ENCODE results near the gene HBG2. TPM values are rescaled to one million over a fixed set of nuclear protein-coding genes. Genes with fewer than 3 reads are reported as not detected.
A peak's percentile ranks its signal among the peaks of the same experiment; 100 is the strongest.

The HBG2 gene
- total and polyA plus RNA-seq, 9 of the 15 experiments (the other 6 are each of a cell fraction or from before 2014, with no cell fraction given), result 1,626 to 58,619 (median 10,515) TPM

- TF ChIP-seq DEAF1 (CRISPR knock-in tag; IDR thresholded peaks at IDR 0.05), result no peak
- no peak for TF ChIP-seq NR2C2 (CRISPR knock-in tag; IDR thresholded peaks at IDR 0.05)
- peak; percentile 53; the same call in 1 of the 2 replicates for TF ChIP-seq NR2C2 (tag; IDR thresholded peaks at IDR 0.05)
- peak; percentile 79 for TF ChIP-seq MYC (IDR thresholded peaks at IDR 0.05; ENCODE audit: low read depth, low read length)
- TF ChIP-seq MYC (CRISPR knock-in tag; IDR thresholded peaks at IDR 0.05; ENCODE audit: borderline replicate concordance, low read depth), result no peak
- peak; percentile 20 for TF ChIP-seq HNRNPLL (IDR thresholded peaks at IDR 0.05; ENCODE audit: low read depth, low read length, poor library complexity, severe bottlenecking)
- TF ChIP-seq HDAC8 (tag; IDR thresholded peaks at IDR 0.05), result no peak
- TF ChIP-seq TCF3 (CRISPR knock-in tag; IDR thresholded peaks at IDR 0.05), result peak; percentile 18; the same call in 1 of the 2 replicates
- peak; percentile 35 for TF ChIP-seq NCOR1 (IDR thresholded peaks at IDR 0.05)
- peak; percentile 99 for TF ChIP-seq POLR2AphosphoS2 (IDR thresholded peaks at IDR 0.05; ENCODE audit: low read length)
- TF ChIP-seq CREM (IDR thresholded peaks at IDR 0.05; ENCODE audit: low read depth), result peak; percentile 54; the same call in 1 of the 2 replicates
- 0 out of 2 replicates have a peak, but pooled peaks have one; percentile 43 for TF ChIP-seq KAT7 (CRISPR knock-in tag; IDR thresholded peaks at IDR 0.05; ENCODE audit: borderline replicate concordance)
- TF ChIP-seq JUND (IDR thresholded peaks at IDR 0.05; ENCODE audit: borderline replicate concordance, low read depth, low read length), result no peak
- TF ChIP-seq JUND (tag; IDR thresholded peaks at IDR 0.05; ENCODE audit: borderline replicate concordance, low read depth, low read length), result 0 out of 3 replicates have a peak, but pooled peaks have one; percentile 44
- no peak for TF ChIP-seq ZNF175 (CRISPR knock-in tag; IDR thresholded peaks at IDR 0.05; ENCODE audit: low read depth)
- peak; percentile 56 for TF ChIP-seq EWSR1 (IDR thresholded peaks at IDR 0.05; ENCODE audit: borderline replicate concordance, low read depth, partially characterized antibody)
- no peak for TF ChIP-seq CUX1 (CRISPR knock-in tag; IDR thresholded peaks at IDR 0.05)
- 0 out of 2 replicates have a peak, but pooled peaks have one; percentile 24 for TF ChIP-seq RUNX1 (IDR thresholded peaks at IDR 0.05; ENCODE audit: low read depth)
Measured at GRCh38 chr11:5242933-5243815, 11.4 kb downstream of the HBG2 start (continued).
